Cardiac muscle cell (in vitro differentiated cells and primary cell): ENCODE data around the gene AMBN. TPM values are rescaled to one million over a fixed set of nuclear protein-coding genes. Genes with fewer than 3 reads are reported as not detected.

ENCODE experiments used
- DNase-seq, 2 donors: peaks; one replicate each; pipeline versions ENCODE4 v3.0.0 to v3.0.0-alpha.2; 2010 to 2017; ENCODE audit warnings: low read depth in 1 of 2, low spot score in 1 of 2
- H3K27ac ChIP-seq: fragments of 200-600 bp; sonication (generic); 2 replicates; pipeline ENCODE4 v1.5.1; 2016
- H3K27me3 ChIP-seq: fragments of 200-600 bp; sonication (generic); 2 replicates; pipeline ENCODE4 v1.6.0; 2016; ENCODE audit warnings: control low read depth
- H3K36me3 ChIP-seq: fragments of 200-600 bp; sonication (generic); 2 replicates; pipeline ENCODE4 v1.5.1; 2016; ENCODE audit warnings: control low read depth
- H3K4me1 ChIP-seq: fragments of 200-600 bp; sonication (generic); 2 replicates; pipeline ENCODE4 v1.8.1; 2017; ENCODE audit warnings: low read depth, mild to moderate bottlenecking, mixed run types
- H3K4me3 ChIP-seq: fragments of 200-600 bp; sonication (generic); 2 replicates; pipeline ENCODE4 v1.5.1; 2016; ENCODE audit warnings: mild to moderate bottlenecking
- H3K9me3 ChIP-seq: fragments of 200-600 bp; sonication (generic); 2 replicates; pipeline ENCODE4 v1.5.1; 2017; ENCODE audit warnings: low read depth, mild to moderate bottlenecking, control low read depth
- CTCF ChIP-seq: IDR thresholded peaks from 2 replicates; pipeline ENCODE4 v1.5.1; 2012; ENCODE audit warnings: low read depth, mild to moderate bottlenecking, low read length
- polyA plus RNA-seq: library from polyadenylated mRNA; unstranded; fragments of >200 nt; fragmentation: Nextera tagmentation; extraction: Ambion mirVana; gene quantifications from 2 replicates; pipeline ENCODE4 v1.2.1, GENCODE V29; 2016
- total RNA-seq: library from RNA; depleted of rRNA; stranded (reverse); fragments of >200 nt; gene quantifications from 2 replicates; pipeline ENCODE4 v1.2.3, GENCODE V29; 2016

The AMBN gene
- total RNA-seq (not detected in 2 replicates), polyA plus RNA-seq (not detected in 2 replicates)

GRCh38 chr4:70591955-70592582 is at the start of gene AMBN:
Gene AMBN (plus strand): TSS chr4:70592256. CDS start chr4:70592359, 103 bp downstream.
- Histone ChIP-seq H3K4me1 (no peaks in the 10 kb centered on the region), H3K9me3 (no peaks in the 10 kb centered on the region), H3K4me3 (no peak within 1 kb of the TSS), H3K27ac (no peak within 1 kb of the TSS), H3K36me3 (no peaks in the 10 kb centered on the region), H3K27me3 (no peaks in the 10 kb centered on the region)
- DNase-seq = no peak
- no peak for TF ChIP-seq CTCF

GRCh38 chr4:70544279-70544868 is 47.7 kb upstream of the AMBN start:
- no peaks in the 10 kb centered on the region for H3K4me1 ChIP-seq
- peak; percentile 24 to 46 for DNase-seq
- no peak overlapping the region for H3K27ac ChIP-seq
- H3K9me3 ChIP-seq = no peaks in the 10 kb centered on the region
- no peak overlapping the region for H3K4me3 ChIP-seq
- H3K36me3 ChIP-seq = no peaks in the 10 kb centered on the region
- TF ChIP-seq CTCF = peak; percentile 62
- no peaks in the 10 kb centered on the region for H3K27me3 ChIP-seq

GRCh38 chr4:70556856-70557255 is 35.2 kb upstream of the AMBN start:
- Histone ChIP-seq H3K36me3 (no peaks in the 10 kb centered on the region), H3K4me1 (no peaks in the 10 kb centered on the region), H3K9me3 (no peaks in the 10 kb centered on the region), H3K27ac (no peak overlapping the region), H3K4me3 (no peak overlapping the region), H3K27me3 (no peaks in the 10 kb centered on the region)
- TF ChIP-seq CTCF = no peak
- DNase-seq = peak in 1 of 2 donors; percentile 37

- no peak overlapping the region for H3K27ac ChIP-seq
- no peaks in the 10 kb centered on the region for H3K4me1 ChIP-seq
- no peaks in the 10 kb centered on the region for H3K27me3 ChIP-seq
- peak; percentile 59 to 66 for DNase-seq
- peak; percentile 84 for TF ChIP-seq CTCF
- H3K4me3 ChIP-seq = no peak overlapping the region
- H3K36me3 ChIP-seq = no peaks in the 10 kb centered on the region
- no peaks in the 10 kb centered on the region for H3K9me3 ChIP-seq
Measured at GRCh38 chr4:70559211-70559830, 32.7 kb upstream of the AMBN start.

- no peaks in the 10 kb centered on the region for H3K9me3 ChIP-seq
- DNase-seq = peak in 1 of 2 donors; percentile 10
- no peaks in the 10 kb centered on the region for H3K27me3 ChIP-seq
- TF ChIP-seq CTCF = no peak
- H3K4me3 ChIP-seq = no peak overlapping the region
- H3K27ac ChIP-seq = no peak overlapping the region
- no peaks in the 10 kb centered on the region for H3K36me3 ChIP-seq
- H3K4me1 ChIP-seq = no peaks in the 10 kb centered on the region
Measured at GRCh38 chr4:70559924-70560323, 32.1 kb upstream of the AMBN start.
